ENCODE results near the gene RAB40B.

RAB40B gene

DNA sequence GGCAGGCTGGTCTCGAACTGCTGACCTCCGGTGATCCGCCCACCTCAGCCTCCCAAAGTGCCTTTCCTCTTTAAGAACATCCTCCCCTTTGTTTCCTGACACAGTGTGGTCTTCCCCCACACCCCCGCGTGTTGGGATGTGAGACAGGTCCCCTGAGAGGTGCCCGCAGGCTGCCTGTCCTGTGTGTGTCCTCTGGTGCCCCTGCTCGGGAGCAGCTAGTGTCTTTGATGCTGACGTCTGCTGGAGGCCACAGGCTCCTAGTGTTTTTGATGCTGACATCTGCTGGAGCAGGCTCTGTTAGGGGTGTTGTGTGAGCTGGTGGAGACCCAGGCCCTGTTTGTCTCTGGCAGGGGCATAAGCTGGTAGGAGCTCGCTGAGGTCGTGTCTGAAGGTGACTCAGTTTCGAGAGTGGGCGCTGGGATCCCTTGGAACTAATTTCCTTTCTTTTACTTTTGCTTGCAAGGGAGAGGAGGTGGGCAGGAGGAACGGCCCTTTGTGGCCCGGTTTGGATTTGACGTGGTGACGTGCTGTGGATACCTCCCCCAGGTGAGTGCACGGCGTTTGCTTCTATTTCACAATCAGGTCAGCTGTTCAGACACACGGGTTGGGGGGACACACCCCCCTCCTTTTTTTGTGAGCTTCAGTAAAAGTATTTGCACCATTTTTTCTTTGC is 24.0 kb upstream of the RAB40B start:
- TF ChIP-seq, protein P1, sequence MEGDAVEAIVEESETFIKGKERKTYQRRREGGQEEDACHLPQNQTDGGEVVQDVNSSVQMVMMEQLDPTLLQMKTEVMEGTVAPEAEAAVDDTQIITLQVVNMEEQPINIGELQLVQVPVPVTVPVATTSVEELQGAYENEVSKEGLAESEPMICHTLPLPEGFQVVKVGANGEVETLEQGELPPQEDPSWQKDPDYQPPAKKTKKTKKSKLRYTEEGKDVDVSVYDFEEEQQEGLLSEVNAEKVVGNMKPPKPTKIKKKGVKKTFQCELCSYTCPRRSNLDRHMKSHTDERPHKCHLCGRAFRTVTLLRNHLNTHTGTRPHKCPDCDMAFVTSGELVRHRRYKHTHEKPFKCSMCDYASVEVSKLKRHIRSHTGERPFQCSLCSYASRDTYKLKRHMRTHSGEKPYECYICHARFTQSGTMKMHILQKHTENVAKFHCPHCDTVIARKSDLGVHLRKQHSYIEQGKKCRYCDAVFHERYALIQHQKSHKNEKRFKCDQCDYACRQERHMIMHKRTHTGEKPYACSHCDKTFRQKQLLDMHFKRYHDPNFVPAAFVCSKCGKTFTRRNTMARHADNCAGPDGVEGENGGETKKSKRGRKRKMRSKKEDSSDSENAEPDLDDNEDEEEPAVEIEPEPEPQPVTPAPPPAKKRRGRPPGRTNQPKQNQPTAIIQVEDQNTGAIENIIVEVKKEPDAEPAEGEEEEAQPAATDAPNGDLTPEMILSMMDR (conservative IDR thresholded peaks at IDR 0.05) = no peak
- H3K27ac ChIP-seq = no peak overlapping the region

DNA sequence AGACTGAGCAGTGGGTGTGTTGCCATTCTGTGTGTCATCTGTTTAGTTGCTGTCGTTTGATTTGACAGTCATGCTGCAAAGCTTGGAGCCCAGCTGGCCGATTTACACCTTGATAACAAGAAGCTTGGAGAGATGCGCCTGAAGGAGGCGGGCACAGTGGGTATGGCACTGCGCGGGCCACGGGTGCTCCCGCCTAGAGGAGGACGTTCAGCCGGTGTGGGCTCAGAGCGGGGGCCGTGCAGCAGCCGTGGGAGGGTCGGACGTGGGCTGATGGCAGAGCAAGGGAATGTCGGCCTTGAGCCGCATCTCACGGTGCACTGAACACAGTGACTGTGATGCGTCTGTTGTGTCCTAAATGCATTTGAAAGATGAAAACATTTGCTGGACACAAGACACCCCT is 21.7 kb upstream of the RAB40B start:
- no peak overlapping the region for H3K27ac ChIP-seq
- TF ChIP-seq, protein P1 (conservative IDR thresholded peaks at IDR 0.05) = no peak

DNA sequence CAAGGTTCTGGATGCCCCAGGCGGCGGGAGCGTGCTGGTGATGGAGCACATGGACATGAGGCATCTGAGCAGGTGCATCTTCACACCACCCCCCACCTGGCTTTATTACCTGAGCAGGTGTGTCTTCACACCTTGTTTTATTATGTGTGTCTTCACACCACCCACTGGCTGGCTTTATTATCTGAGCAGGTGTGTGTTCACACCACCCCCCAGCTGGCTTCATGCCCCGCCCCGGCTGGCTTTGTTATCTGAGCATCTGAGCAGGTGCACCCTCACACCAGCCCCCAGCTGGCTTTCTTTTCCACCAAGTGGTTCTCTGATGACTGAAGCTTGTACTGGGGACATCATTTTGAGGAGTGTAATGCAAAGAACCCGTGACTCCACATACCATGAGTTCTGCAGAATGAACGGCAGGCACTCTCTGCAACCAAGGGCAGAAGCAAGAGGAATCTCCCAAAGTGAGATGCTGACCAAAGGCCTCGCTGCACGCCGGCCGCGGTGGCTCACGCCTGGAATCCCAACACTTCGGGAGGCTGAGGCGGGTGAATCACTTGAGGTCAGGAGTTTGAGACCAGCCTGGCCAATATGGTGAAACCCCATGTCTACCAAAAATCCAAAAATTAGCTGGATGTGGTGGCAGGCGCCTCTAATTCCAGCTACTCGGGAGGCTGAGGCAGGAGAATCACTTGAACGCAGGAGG is 20.6 kb upstream of the RAB40B start:
- no peak overlapping the region; the same call in 1 of the 2 replicates for H3K27ac ChIP-seq
- TF ChIP-seq, protein P1 (conservative IDR thresholded peaks at IDR 0.05) = no peak

DNA sequence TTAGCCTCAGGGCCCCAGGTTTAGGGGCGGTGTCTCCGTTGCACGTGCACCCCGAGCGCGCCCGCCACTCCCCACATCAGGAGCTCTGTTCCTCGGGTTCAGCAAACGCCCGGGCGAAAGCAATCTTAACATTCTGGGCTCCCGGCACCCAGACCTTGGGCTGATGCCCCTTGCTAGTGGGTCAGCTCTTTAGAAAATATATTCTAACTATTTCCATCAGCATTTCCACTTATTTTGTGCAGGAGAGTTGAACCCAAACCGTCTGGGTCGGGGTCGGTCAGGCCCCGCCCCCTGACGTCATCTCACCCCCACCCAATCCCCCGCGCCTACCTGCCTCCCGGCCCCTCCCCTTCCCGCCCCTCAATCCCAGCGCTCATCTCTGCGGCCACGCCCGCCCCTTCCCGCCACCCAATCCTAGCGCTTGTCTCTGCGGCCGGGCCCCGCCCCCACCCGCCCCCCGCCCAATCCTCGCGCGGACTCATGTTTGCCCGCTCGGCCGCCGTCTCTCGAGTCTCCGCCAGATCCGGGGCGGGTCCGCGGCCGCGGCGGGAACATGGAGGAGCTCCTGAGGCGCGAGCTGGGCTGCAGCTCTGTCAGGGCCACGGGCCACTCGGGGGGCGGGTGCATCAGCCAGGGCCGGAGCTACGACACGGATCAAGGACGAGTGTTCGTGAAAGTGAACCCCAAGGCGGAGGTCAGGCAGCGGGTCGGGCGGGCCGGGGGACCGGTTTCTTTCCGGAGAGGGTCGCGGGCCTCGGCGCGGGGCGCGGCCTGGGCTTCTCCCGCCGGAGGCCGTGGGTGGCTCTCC is 17.9 kb upstream of the RAB40B start, which contains the start of gene FN3KRP:
FN3KRP (plus strand) TSS at position 504 of the 808 bp plus-strand sequence; CDS start at position 554, 50 bp downstream.
- TF ChIP-seq, protein P1 (conservative IDR thresholded peaks at IDR 0.05) = no peak
- peak within 1 kb of the TSS; percentile 70 for H3K27ac ChIP-seq

DNA sequence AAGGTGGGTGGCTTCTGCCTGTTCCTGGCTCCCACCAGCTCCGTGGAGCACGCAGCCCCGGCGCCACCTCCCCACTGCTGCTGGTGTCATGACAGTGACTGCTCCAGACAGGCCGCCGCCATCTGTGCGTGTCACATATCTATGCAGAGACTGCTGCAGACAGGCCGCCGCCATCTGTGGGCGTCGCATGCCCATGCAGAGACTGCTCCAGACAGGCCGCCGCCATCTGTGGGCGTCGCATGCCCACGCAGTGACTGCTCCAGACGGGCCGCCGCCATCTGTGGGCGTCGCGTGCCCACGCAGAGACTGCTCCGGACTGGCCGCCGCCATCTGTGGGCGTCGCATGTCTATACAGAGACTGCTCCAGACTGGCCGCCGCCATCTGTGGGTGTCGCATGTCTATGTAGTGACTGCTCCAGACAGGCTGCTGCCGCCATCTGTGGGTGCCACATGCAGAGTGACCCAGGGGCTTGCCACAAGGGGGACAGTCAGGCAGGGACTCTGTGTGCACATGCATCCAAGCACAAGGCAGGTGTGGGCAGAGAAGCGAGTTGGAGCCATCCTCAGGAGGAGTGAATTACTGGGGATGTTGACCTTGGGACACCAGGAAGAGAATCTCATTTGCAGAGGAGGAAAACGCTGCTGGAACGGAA is 14.7 kb upstream of the RAB40B start:
- TF ChIP-seq, protein P1 (conservative IDR thresholded peaks at IDR 0.05) = no peak
- H3K27ac ChIP-seq = no peak overlapping the region

DNA sequence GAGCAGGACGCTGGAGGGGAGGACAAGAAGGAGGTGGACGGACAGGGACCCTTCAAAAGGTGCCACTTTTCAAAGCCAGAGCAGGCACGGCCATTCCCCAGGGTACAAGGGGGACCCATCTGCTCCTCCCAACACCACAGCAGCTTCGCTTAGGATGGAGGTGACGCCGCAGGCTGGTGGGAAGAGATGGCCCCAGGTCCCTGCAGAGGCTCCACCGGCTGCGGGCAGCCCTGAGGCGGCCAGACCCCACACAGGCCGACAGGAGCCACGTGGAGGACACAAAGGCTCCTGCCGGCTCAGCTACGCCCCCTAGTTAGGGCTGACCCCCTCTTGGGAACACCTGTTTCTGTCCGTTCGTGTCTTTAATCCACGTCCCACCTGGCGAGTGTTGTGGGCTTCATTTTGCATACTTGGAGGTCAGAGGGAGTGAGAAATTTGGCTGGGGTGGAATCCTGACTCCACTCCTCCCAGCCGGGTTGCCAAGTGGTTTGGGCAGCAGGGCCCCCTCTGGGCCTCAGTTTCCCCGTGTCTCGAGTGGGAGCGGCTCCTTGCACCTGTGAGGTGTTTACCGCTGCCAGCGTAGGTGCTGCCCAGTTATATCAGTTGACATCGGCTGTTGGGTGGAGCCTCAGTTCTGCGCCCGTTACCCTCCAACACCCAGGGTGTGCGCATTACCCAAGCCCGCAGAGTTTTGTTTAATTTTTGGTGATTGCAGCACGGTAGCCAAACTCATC is 12.2 kb upstream of the RAB40B start:
- TF ChIP-seq, protein P1 (conservative IDR thresholded peaks at IDR 0.05) = no peak

More for the DNA sequence above, 12.2 kb upstream of the RAB40B start:
- no peak overlapping the region for H3K27ac ChIP-seq
